Activated T-cell treated with anti-CD3 and anti-CD28 coated beads, Interleukin-2, amount 50 U/mL, for 4 hours (primary cell): ENCODE measurements around the gene KLHDC7B. TPM values are rescaled to one million over a fixed set of nuclear protein-coding genes. Genes with fewer than 3 reads are reported as not detected.
A peak's percentile ranks its signal among the peaks of the same experiment; 100 is the strongest.

Source experiments
- ATAC-seq, 2 donors: fragments of 200-7000 bp; cut with Tn5 transposase; one replicate each; pipeline ENCODE4 v1.10.0; 2021
- DNase-seq: peaks from one replicate; pipeline ENCODE4 v3.0.0-alpha.2; 2020
- H3K27me3 Mint-ChIP-seq: one replicate; pipeline ENCODE4 v1.8.0; 2021; ENCODE audit warnings: low read depth, mixed read lengths
- H3K36me3 Mint-ChIP-seq: one replicate; pipeline ENCODE4 v1.8.0; 2022; ENCODE audit warnings: mixed read lengths; ENCODE audit not compliant: insufficient read depth
- H3K4me1 Mint-ChIP-seq: one replicate; pipeline ENCODE4 v1.8.0; 2021; ENCODE audit warnings: low read depth, mixed read lengths
- H3K4me3 Mint-ChIP-seq: one replicate; pipeline ENCODE4 v1.8.0; 2021; ENCODE audit warnings: mild to moderate bottlenecking, moderate library complexity, mixed read lengths
- H3K9me3 Mint-ChIP-seq: one replicate; pipeline ENCODE4 v1.8.0; 2021; ENCODE audit warnings: mixed read lengths
- total RNA-seq, 3 donors: library from RNA; stranded (reverse); gene quantifications; one replicate each; pipeline ENCODE4 v1.2.1, GENCODE V29; 2021

KLHDC7B gene
- total RNA-seq, 3 donors from 2014 or later, result 5.4 to 7.4 (median 6.4) TPM

- peaks cover 2% of the 10 kb centered on the region for H3K36me3 Mint-ChIP-seq
- no peak for DNase-seq
- no peak overlapping the region for H3K4me3 Mint-ChIP-seq
- no peak for ATAC-seq
- peaks cover 9% of the 10 kb centered on the region for H3K4me1 Mint-ChIP-seq
- H3K27me3 Mint-ChIP-seq, result no peaks in the 10 kb centered on the region
- no peaks in the 10 kb centered on the region for H3K9me3 Mint-ChIP-seq
Observed at GRCh38 chr22:50586416-50586815, 40.7 kb downstream of the KLHDC7B start.

GRCh38 chr22:50587407-50587806 lies 41.7 kb downstream of the KLHDC7B start:
- H3K4me3 Mint-ChIP-seq, result no peak overlapping the region
- no peak for ATAC-seq
- DNase-seq, result no peak
- no peaks in the 10 kb centered on the region for H3K27me3 Mint-ChIP-seq
- peaks cover 7% of the 10 kb centered on the region for H3K4me1 Mint-ChIP-seq
- H3K36me3 Mint-ChIP-seq, result peaks cover 6% of the 10 kb centered on the region
- no peaks in the 10 kb centered on the region for H3K9me3 Mint-ChIP-seq

- Mint-ChIP-seq H3K27me3 (peaks cover 19% of the 10 kb centered on the region), H3K4me1 (peaks cover 5% of the 10 kb centered on the region), H3K4me3 (no peak overlapping the region), H3K36me3 (peaks cover 15% of the 10 kb centered on the region), H3K9me3 (no peaks in the 10 kb centered on the region)
- DNase-seq (no peak), ATAC-seq (no peak)
Observed at GRCh38 chr22:50595189-50595588, 49.5 kb downstream of the KLHDC7B start.

- H3K4me3 Mint-ChIP-seq, result no peak overlapping the region
- DNase-seq (no peak), ATAC-seq (no peak)
- H3K27me3 Mint-ChIP-seq, result peaks cover 26% of the 10 kb centered on the region
- H3K4me1 Mint-ChIP-seq, result peaks cover 8% of the 10 kb centered on the region
- H3K9me3 Mint-ChIP-seq, result no peaks in the 10 kb centered on the region
- peaks cover 12% of the 10 kb centered on the region for H3K36me3 Mint-ChIP-seq
Observed at GRCh38 chr22:50597097-50597496, 51.4 kb downstream of the KLHDC7B start.

- DNase-seq, result peak; percentile 50
- Mint-ChIP-seq H3K9me3 (no peaks in the 10 kb centered on the region), H3K27me3 (peaks cover 39% of the 10 kb centered on the region), H3K36me3 (peaks cover 8% of the 10 kb centered on the region), H3K4me1 (peaks cover 10% of the 10 kb centered on the region), H3K4me3 (peak overlapping the region; percentile 43)
- ATAC-seq, result peak; percentile 78 to 87
Observed at GRCh38 chr22:50599816-50600455, 54.2 kb downstream of the KLHDC7B start.

- DNase-seq (no peak), ATAC-seq (peak; percentile 55 to 71)
- peaks cover 8% of the 10 kb centered on the region for H3K36me3 Mint-ChIP-seq
- H3K4me3 Mint-ChIP-seq, result peak within 1 kb of the TSS; percentile 57
- H3K9me3 Mint-ChIP-seq, result no peaks in the 10 kb centered on the region
- peaks cover 42% of the 10 kb centered on the region for H3K27me3 Mint-ChIP-seq
- H3K4me1 Mint-ChIP-seq, result peaks cover 10% of the 10 kb centered on the region
Observed at GRCh38 chr22:50600538-50600937, 54.8 kb downstream of the KLHDC7B start, which contains the start of gene MAPK8IP2. TSS of gene MAPK8IP2 (plus strand) at chr22:50600793. CDS start at chr22:50600819, 26 bp downstream.

Other genes starting within 250 kb of the KLHDC7B start
- 1 to 10 TPM; 4.0 to 4.8 (median 4.7) TPM for gene PLXNB2, start 238.3 kb upstream of the KLHDC7B start, total RNA-seq
- 1 to 10 TPM; 1.0 to 1.6 (median 1.3) TPM for gene DENND6B, start 218.9 kb upstream of the KLHDC7B start, total RNA-seq
- gene PPP6R2, start 202.6 kb upstream of the KLHDC7B start, total RNA-seq, result 10 to 100 TPM; 41.4 to 52.6 (median 43.3) TPM
- gene SBF1, start 70.9 kb upstream of the KLHDC7B start, total RNA-seq, result 100 to 1,000 TPM; 128 to 130 (median 129) TPM
- gene ADM2, start 64.4 kb upstream of the KLHDC7B start, total RNA-seq, result 1 to 10 TPM; 4.8 to 9.4 (median 8.2) TPM
- gene MIOX, start 59.0 kb upstream of the KLHDC7B start, total RNA-seq, result under 1 TPM in 1 of 3 donors, not detected in 2; 0.30 TPM
- 10 to 100 TPM; 68.7 to 79.9 (median 72.2) TPM for gene LMF2, start 38.2 kb upstream of the KLHDC7B start, total RNA-seq
- gene NCAPH2, start 37.7 kb upstream of the KLHDC7B start, total RNA-seq, result 100 to 1,000 TPM; 152 to 175 (median 156) TPM
- 10 to 100 TPM; 12.7 to 14.4 (median 14.2) TPM for gene SCO2, start 20.3 kb upstream of the KLHDC7B start, total RNA-seq
- gene TYMP, start 15.9 kb upstream of the KLHDC7B start, total RNA-seq, result 100 to 1,000 TPM in 1 of 3 donors, 10 to 100 TPM in 2; 64.4 to 103 (median 66.1) TPM
- not detected for gene SYCE3, start 17.0 kb downstream of the KLHDC7B start, total RNA-seq
- 10 to 100 TPM; 30.0 to 38.3 (median 32.7) TPM for gene CPT1B, start 32.5 kb downstream of the KLHDC7B start, total RNA-seq
- gene CHKB, start 37.0 kb downstream of the KLHDC7B start, total RNA-seq, result 10 to 100 TPM; 56.1 to 63.2 (median 60.7) TPM
- gene MAPK8IP2, start 54.9 kb downstream of the KLHDC7B start, total RNA-seq, result under 1 TPM; 0.05 to 0.38 (median 0.16) TPM
- gene ARSA, start 82.3 kb downstream of the KLHDC7B start, total RNA-seq, result 10 to 100 TPM; 10.5 to 13.1 (median 11.0) TPM
- gene SHANK3, start 126.9 kb downstream of the KLHDC7B start, total RNA-seq, result under 1 TPM; 0.05 to 0.24 (median 0.08) TPM
- gene ACR, start 192.3 kb downstream of the KLHDC7B start, total RNA-seq, result not detected
- gene RABL2B, start 237.7 kb downstream of the KLHDC7B start, total RNA-seq, result 10 to 100 TPM; 28.3 to 38.4 (median 28.4) TPM